ENCODE measurements around the gene CLASP1.

Gene CLASP1

GRCh38 chr2:121295911-121296650 lies 353.2 kb downstream of the CLASP1 start:
- DNase-seq (ENCODE audit: low spot score): no peak
- TF ChIP-seq CTCF (IDR thresholded peaks at IDR 0.05; ENCODE audit: extremely low read depth, missing control alignments): no peak

DNA sequence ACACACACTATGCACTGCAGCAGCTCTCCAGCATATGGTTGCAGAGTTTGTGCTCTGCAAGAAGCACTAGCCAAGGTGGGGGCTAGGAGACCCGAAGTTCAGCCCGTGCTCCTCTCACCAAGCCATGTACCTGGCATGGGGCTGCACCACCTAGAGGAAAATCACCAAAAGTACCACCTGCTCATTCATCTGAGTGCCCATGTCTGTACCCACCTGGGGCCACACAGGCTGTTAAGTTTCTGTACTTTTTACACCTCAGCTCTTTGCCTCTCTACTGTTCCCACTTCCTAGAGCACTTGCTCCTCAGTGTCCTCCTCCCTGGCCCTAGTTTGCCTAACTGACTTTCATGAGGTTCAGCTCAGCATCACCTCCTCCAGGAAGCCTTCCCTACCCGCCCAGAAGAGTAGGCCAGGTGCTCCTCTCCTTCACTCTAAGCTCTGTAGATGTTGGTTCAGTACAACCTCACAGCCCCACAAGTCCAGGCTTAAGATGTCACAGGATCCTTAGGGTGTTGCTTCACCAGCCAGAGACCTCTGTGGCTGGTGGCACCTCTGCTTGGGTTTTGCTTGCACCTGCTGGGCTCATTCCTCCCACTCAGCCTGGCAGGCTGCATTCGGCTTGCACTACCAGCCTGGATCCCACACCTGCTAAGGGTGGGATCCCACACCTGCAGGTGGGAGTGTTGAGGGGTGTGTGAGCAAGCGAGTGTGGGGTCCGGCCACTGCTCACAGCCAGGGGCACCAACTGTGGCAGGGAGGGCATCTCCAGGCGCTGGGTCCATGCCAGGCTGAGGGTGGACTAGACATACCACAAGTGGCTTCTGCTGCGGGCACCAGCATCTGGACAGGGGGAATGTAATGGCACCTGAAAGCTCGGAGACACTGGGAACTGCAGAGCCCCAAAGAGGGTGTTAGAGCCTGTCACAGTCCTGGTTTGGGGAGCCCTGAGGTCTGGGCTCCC lies 354.1 kb downstream of the CLASP1 start:
- DNase-seq (ENCODE audit: low spot score): no peak
- TF ChIP-seq CTCF (IDR thresholded peaks at IDR 0.05; ENCODE audit: extremely low read depth, missing control alignments): no peak

GRCh38 chr2:121293450-121294325 lies 355.6 kb downstream of the CLASP1 start:
- no peak for DNase-seq (ENCODE audit: low spot score)
- no peak for TF ChIP-seq CTCF (IDR thresholded peaks at IDR 0.05; ENCODE audit: extremely low read depth, missing control alignments)

DNA sequence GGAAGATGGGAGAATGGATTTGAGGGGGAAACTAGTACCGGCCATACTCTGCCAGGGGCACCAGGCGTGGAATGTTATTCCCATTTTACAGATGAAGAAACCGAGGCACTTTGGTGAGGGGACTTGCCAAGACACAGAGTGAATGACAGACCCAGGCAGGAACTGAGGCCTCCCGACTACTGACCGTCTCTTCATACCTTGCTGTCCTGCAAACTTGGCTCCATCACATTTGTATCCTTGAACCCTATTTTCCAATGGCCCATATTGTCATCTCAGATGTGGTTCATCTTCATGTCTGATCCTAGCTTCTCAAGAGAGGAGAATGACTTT lies 358.0 kb downstream of the CLASP1 start:
- DNase-seq (ENCODE audit: low spot score): no peak
- TF ChIP-seq CTCF (IDR thresholded peaks at IDR 0.05; ENCODE audit: extremely low read depth, missing control alignments): no peak

DNA sequence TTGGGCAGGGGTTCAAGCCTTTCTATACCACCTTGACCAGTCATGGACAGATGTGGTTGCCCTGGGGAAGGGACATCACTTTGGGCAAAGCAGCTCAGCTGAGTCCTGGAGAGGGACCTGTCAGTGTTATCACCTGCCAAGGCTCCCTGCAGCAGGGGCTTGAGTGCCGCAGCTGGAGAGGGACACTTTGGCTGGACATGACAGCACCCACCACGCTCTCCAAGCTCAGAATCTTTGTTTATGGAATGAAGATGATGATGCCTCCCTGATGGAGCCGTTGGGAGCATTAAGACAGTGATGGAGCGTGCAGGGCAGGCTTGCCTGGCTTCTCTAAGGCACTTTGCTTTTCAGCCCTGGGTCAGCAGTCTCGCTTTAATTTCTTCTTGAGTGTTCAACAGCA lies 360.0 kb downstream of the CLASP1 start:
- DNase-seq (ENCODE audit: low spot score): no peak
- no peak for TF ChIP-seq CTCF (IDR thresholded peaks at IDR 0.05; ENCODE audit: extremely low read depth, missing control alignments)

DNA sequence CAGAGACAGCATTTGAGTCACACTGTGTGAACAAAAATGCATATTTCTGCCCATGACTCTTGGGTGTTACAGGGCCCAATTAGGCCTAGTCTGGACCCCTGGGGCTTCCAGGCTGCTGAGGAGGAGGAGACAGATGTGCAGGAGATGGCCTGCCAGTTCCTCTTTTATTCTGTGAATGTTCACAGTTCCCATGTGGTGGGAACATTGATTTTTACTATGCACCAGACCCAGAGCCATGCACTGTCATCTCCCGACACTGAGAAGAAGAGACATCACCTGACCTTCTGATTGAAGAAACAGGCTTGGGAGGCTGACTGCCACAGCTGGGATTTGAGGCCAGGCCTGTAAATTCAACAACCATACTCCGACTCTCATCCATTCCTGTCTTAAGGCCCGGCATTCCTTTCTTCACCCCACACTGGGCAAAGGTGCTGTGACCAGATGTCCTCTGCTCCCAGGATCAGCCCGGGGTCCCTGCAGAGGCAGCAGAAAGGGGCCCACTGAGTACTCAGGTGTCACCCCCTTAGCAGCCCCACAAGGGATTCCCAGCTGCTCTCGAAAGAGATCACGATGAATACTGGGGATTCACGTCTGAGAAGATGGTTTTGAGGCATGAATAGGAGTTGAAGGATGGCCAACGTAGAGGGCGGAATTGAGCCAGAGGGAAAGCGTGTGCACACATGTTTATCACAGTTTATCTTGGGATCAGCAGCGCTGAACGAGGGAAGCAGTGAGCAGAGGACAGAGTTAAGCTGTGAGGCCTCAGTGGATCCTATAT lies 360.6 kb downstream of the CLASP1 start:
- no peak for TF ChIP-seq CTCF (IDR thresholded peaks at IDR 0.05; ENCODE audit: extremely low read depth, missing control alignments)
- no peak for DNase-seq (ENCODE audit: low spot score)
